CD14-positive monocyte (primary cell): Measurements from ENCODE around the gene AMOTL1. TPM values are rescaled to one million over a fixed set of nuclear protein-coding genes. Genes with fewer than 3 reads are reported as not detected.

Source experiments
- DNase-seq, 3 donors: peaks; one replicate each; pipeline ENCODE4 v3.0.0-alpha.2; 2011 to 2022
- H2AFZ ChIP-seq: 2 replicates; pipeline ENCODE4 v1.6.0; 2012; ENCODE audit warnings: mild to moderate bottlenecking, low read depth, low read length, inconsistent platforms; ENCODE audit not compliant: insufficient read depth, poor library complexity, severe bottlenecking
- H3K27ac ChIP-seq, 2 donors: 1 replicate in 1 of 2; 2 replicates in 1 of 2; pipeline ENCODE4 v1.5.1; 2012 to 2013; ENCODE audit warnings: low read length in 2 of 2, control low read depth in 1 of 2, inconsistent platforms in 1 of 2, low read depth in 1 of 2, mild to moderate bottlenecking in 1 of 2
- H3K27me3 ChIP-seq, 2 donors: one replicate each; pipeline versions ENCODE4 v1.6.0 to v1.6.1; 2011 to 2013; ENCODE audit warnings: low read length in 2 of 2; ENCODE audit not compliant: control insufficient read depth in 2 of 2, insufficient read depth in 2 of 2
- H3K36me3 ChIP-seq, 2 donors: replicated peaks in 1 of 2; 1 replicate in 1 of 2; 2 replicates in 1 of 2; pipeline versions ENCODE4 v1.5.1 to v1.6.1; 2012 to 2013; ENCODE audit warnings: low read length in 2 of 2, control low read depth in 1 of 2, inconsistent platforms in 1 of 2, mild to moderate bottlenecking in 1 of 2; ENCODE audit not compliant: insufficient read depth in 2 of 2, control insufficient read depth in 1 of 2
- H3K4me1 ChIP-seq, 2 donors: 1 replicate in 1 of 2; 2 replicates in 1 of 2; pipeline versions ENCODE4 v1.5.1 to v1.6.1; 2012 to 2013; ENCODE audit warnings: low read length in 2 of 2, control low read depth in 1 of 2, inconsistent platforms in 1 of 2, mild to moderate bottlenecking in 1 of 2, moderate library complexity in 1 of 2; ENCODE audit not compliant: insufficient read depth in 2 of 2, control insufficient read depth in 1 of 2
- H3K4me2 ChIP-seq: replicated peaks from 2 replicates; pipeline ENCODE3; 2012; ENCODE audit warnings: low read length, moderate library complexity, mild to moderate bottlenecking; ENCODE audit not compliant: poor library complexity, severe bottlenecking; ENCODE audit errors: extremely low read depth
- H3K4me3 ChIP-seq, 3 experiments: fragments of 200-600 bp in 1 of 3; sonication (generic) in 1 of 3; replicated peaks in 1 of 3; 1 replicate in 2 of 3; 2 replicates in 1 of 3; pipeline ENCODE4 v1.5.1; 2011 to 2013; ENCODE audit warnings: low read length in 3 of 3, mild to moderate bottlenecking in 3 of 3, control low read depth in 2 of 3, low read depth in 2 of 3, inconsistent platforms in 1 of 3, moderate library complexity in 1 of 3
- H3K79me2 ChIP-seq: 2 replicates; pipeline ENCODE4 v1.6.0; 2012; ENCODE audit warnings: mild to moderate bottlenecking, control low read depth, inconsistent platforms, low read length, moderate library complexity; ENCODE audit not compliant: insufficient read depth
- H3K9ac ChIP-seq: 2 replicates; pipeline ENCODE4 v1.6.0; 2017; ENCODE audit warnings: low read length, mild to moderate bottlenecking; ENCODE audit not compliant: insufficient read depth, poor library complexity, severe bottlenecking
- H3K9me3 ChIP-seq, 2 donors: replicated peaks in 1 of 2; 1 replicate in 1 of 2; 2 replicates in 1 of 2; pipeline versions ENCODE4 v1.5.1 to v1.6.1; 2012 to 2013; ENCODE audit warnings: low read length in 2 of 2, control low read depth in 1 of 2; ENCODE audit not compliant: control insufficient read depth in 1 of 2, insufficient read depth in 1 of 2
- H4K20me1 ChIP-seq: 2 replicates; pipeline ENCODE4 v1.6.0; 2012; ENCODE audit warnings: mild to moderate bottlenecking, low read length, control low read depth, moderate library complexity; ENCODE audit not compliant: insufficient read depth
- H3K27ac Mint-ChIP-seq, 7 donors: one replicate each; pipeline ENCODE4 v1.8.0; 2020; ENCODE audit warnings: mild to moderate bottlenecking in 7 of 7, mixed read lengths in 7 of 7, moderate library complexity in 6 of 7, inconsistent platforms in 2 of 7
- H3K27me3 Mint-ChIP-seq, 3 donors: one replicate each; pipeline ENCODE4 v1.8.0; 2021 to 2022; ENCODE audit warnings: low read depth in 3 of 3, mild to moderate bottlenecking in 3 of 3, mixed read lengths in 3 of 3, moderate library complexity in 3 of 3, inconsistent platforms in 1 of 3
- H3K36me3 Mint-ChIP-seq, 2 donors: one replicate each; pipeline ENCODE4 v1.8.0; 2020; ENCODE audit warnings: mixed read lengths in 2 of 2, inconsistent platforms in 1 of 2, mild to moderate bottlenecking in 1 of 2
- H3K4me1 Mint-ChIP-seq: one replicate; pipeline ENCODE4 v1.8.0; 2020; ENCODE audit warnings: mild to moderate bottlenecking, mixed read lengths
- H3K4me3 Mint-ChIP-seq, 2 donors: one replicate each; pipeline ENCODE4 v1.8.0; 2020; ENCODE audit warnings: mild to moderate bottlenecking in 2 of 2, mixed read lengths in 2 of 2, moderate library complexity in 1 of 2
- H3K9me3 Mint-ChIP-seq, 7 donors: one replicate each; pipeline ENCODE4 v1.8.0; 2020 to 2022; ENCODE audit warnings: mixed read lengths in 7 of 7, mild to moderate bottlenecking in 6 of 7, moderate library complexity in 6 of 7, inconsistent platforms in 2 of 7
- CTCF ChIP-seq: fragments of 200-600 bp; IDR thresholded peaks from one replicate; pipeline ENCODE4 v1.8.0; 2022; ENCODE audit warnings: antibody characterized with exemption, mild to moderate bottlenecking
- WGBS: methylation state at CpG from one replicate; pipeline ENCODE4 v1.1.5; 2013; ENCODE audit warnings: missing lambda C conversion rate; ENCODE audit not compliant: insufficient coverage; 5-methylcytosine and 5-hydroxymethylcytosine counted together
- intact Hi-C, 2 donors: fragments of 100-400 bp; cut with micrococcal nuclease; formaldehyde crosslinking; loops; one replicate each; pipeline versions ENCODE4 v1.15.0 to v1.15.1; 2023
- polyA plus RNA-seq, 3 donors: library from polyadenylated mRNA; depleted of rRNA in 1 of 3; unstranded in 2 of 3; stranded (reverse) in 1 of 3; fragments of 300-500 nt in 2 of 3; fragments of >200 nt in 1 of 3; fragmentation: Illumina TruSeq in 2 of 3; gene quantifications; 1 replicate in 2 of 3; 2 replicates in 1 of 3; pipeline ENCODE4 v1.2.3, GENCODE V29; 2012 to 2021

AMOTL1 gene
- polyA plus RNA-seq, 3 donors, result 0.41 to 0.66 (median 0.46) TPM

- H3K36me3 Mint-ChIP-seq, result no peaks in the 10 kb centered on the region
- 29% methylated on average over 4 of the region's 7 CpGs for WGBS
- no peak overlapping the region for H3K27ac ChIP-seq
- intact Hi-C loops, result no loop called here
- no peaks in the 10 kb centered on the region for H3K79me2 ChIP-seq
- no peak for TF ChIP-seq CTCF
- no peaks in the 10 kb centered on the region for H4K20me1 ChIP-seq
- peaks cover 3 to 5% (median 4%) of the 10 kb centered on the region in 3 donors for H3K27me3 Mint-ChIP-seq
- no peaks in the 10 kb centered on the region for H3K36me3 ChIP-seq
- H3K4me2 ChIP-seq, result no peak overlapping the region
- H3K4me3 ChIP-seq, result no peak overlapping the region
- peaks cover 0 to 2% (median 0%) of the 10 kb centered on the region in 7 donors for H3K9me3 Mint-ChIP-seq
- H3K9ac ChIP-seq, result no peak overlapping the region
- H3K4me1 ChIP-seq, result peaks cover 0 to 5% of the 10 kb centered on the region in 2 donors
- H3K4me1 Mint-ChIP-seq, result peaks cover 20% of the 10 kb centered on the region
- peak overlapping the region in 1 of 2 donors; percentile 82 for H3K4me3 Mint-ChIP-seq
- H3K9me3 ChIP-seq, result no peaks in the 10 kb centered on the region
- no peak for DNase-seq
- H2AFZ ChIP-seq, result no peak overlapping the region
- H3K27ac Mint-ChIP-seq, result no peak overlapping the region
- H3K27me3 ChIP-seq, result peaks cover 4 to 5% of the 10 kb centered on the region in 2 donors
These were observed 35.4 kb upstream of the AMOTL1 start for GRCh38 chr11:94732617-94733281.

- Mint-ChIP-seq H3K9me3 (no peaks in the 10 kb centered on the region), H3K36me3 (no peaks in the 10 kb centered on the region), H3K27me3 (peaks cover 3 to 5% (median 4%) of the 10 kb centered on the region in 3 donors), H3K4me1 (peaks cover 20% of the 10 kb centered on the region), H3K27ac (no peak overlapping the region), H3K4me3 (peak overlapping the region in 1 of 2 donors; percentile 21)
- H3K27ac ChIP-seq, result no peak overlapping the region
- 100% methylated on average over 1 of the region's 4 CpGs for WGBS
- H3K27me3 ChIP-seq, result peaks cover 23 to 25% of the 10 kb centered on the region in 2 donors
- peaks cover 0 to 5% of the 10 kb centered on the region in 2 donors for H3K4me1 ChIP-seq
- no peak overlapping the region for H3K4me2 ChIP-seq
- H4K20me1 ChIP-seq, result no peaks in the 10 kb centered on the region
- peaks cover 0 to 2% of the 10 kb centered on the region in 2 donors for H3K9me3 ChIP-seq
- no peak for TF ChIP-seq CTCF
- H2AFZ ChIP-seq, result no peak overlapping the region
- intact Hi-C loops, result no loop called here
- H3K4me3 ChIP-seq, result no peak overlapping the region
- H3K36me3 ChIP-seq, result no peaks in the 10 kb centered on the region
- H3K9ac ChIP-seq, result no peak overlapping the region
- no peaks in the 10 kb centered on the region for H3K79me2 ChIP-seq
- DNase-seq, result no peak
These were observed 33.4 kb upstream of the AMOTL1 start for GRCh38 chr11:94734563-94735275.
